ENCODE results near the gene SYNGR4.

DNA sequence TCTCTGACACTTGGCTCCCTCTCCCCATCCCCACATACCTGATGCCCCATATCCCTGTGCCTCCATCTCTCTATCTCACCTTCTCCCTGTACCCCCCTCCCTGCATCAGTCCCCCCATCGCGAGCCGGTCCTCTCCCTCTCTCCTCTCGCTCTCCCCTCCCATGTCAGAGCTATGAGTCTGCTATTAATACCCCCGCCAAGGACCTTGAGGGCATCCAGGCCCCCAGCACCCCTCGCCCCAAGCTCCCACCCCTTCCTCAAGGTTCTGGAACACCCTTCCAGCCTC lies 30.9 kb downstream of the SYNGR4 start:
- TF ChIP-seq GATA2 (IDR thresholded peaks at IDR 0.05; ENCODE audit: low read depth, low read length) (no peak), GATA3 (IDR thresholded peaks at IDR 0.05; ENCODE audit: low read depth, low read length) (no peak)

Data from SH-SY5Y (cell line).